GM13977 (cell line): Measurements from ENCODE around the gene MYMX.
A peak's percentile ranks its signal among the peaks of the same experiment; 100 is the strongest.

Source experiments
- DNase-seq: peaks from one replicate; pipeline ENCODE4 v3.0.0; 2012; ENCODE audit warnings: low spot score
- in situ Hi-C: fragments of 300-500 bp; cut with MboI; formaldehyde crosslinking; loops from one replicate; pipeline ENCODE4 v1.12.0; 2022; ENCODE audit warnings: low sequenced_read_pairs, low pct_unique_long_range_greater_than_20kb, mixed read lengths, inconsistent platforms; ENCODE audit not compliant: unreplicated experiment
- TF ChIP-seq, protein P1 (sequence below): IDR thresholded peaks from 2 replicates; pipeline ENCODE4 v1.5.1; 2012; ENCODE audit warnings: mild to moderate bottlenecking, control low read depth; ENCODE audit not compliant: insufficient read depth; ENCODE audit errors: extremely low read depth, missing control alignments

MYMX gene

DNA sequence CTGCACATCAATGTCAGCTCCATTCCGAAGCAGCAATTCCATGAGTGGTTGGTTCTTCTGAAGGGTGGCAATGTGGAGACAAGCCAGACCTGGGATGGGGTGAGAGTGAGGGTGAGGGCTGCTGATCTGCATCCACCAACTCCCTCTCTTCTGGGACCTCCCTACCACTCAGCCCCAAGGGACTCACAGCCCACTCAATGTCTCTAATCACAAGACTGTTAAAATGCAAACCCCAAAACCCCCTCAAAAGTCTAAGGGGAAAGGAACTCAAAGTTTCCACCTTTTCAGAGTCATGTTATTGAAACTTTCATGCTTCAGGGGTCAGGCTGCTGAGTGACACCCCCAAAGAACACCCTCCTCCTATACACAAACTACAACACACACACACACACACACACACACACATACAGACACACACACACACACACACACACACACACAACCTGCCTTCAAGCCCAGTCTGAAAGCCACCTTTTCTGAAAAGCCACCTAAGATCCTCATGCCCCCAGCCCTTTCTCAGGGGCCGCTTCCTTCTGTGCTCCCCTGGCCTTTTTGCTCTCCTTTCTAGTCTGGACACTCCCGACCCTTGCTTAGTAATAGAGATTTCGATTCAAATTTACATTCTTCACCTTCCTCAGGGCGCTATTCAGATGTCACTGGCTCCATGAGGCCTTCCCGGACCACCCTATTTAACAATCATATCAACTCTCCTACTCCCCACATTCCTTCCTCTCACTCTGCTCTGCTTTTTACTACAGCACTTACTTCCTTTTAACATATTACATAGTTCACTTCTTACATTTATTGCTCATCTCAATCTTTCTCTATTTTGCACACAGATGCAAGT lies 43.9 kb downstream of the MYMX start:
- TF ChIP-seq, protein P1, sequence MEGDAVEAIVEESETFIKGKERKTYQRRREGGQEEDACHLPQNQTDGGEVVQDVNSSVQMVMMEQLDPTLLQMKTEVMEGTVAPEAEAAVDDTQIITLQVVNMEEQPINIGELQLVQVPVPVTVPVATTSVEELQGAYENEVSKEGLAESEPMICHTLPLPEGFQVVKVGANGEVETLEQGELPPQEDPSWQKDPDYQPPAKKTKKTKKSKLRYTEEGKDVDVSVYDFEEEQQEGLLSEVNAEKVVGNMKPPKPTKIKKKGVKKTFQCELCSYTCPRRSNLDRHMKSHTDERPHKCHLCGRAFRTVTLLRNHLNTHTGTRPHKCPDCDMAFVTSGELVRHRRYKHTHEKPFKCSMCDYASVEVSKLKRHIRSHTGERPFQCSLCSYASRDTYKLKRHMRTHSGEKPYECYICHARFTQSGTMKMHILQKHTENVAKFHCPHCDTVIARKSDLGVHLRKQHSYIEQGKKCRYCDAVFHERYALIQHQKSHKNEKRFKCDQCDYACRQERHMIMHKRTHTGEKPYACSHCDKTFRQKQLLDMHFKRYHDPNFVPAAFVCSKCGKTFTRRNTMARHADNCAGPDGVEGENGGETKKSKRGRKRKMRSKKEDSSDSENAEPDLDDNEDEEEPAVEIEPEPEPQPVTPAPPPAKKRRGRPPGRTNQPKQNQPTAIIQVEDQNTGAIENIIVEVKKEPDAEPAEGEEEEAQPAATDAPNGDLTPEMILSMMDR: no peak
- in situ Hi-C loops: no loop called here
- peak; percentile 73 for DNase-seq

DNA sequence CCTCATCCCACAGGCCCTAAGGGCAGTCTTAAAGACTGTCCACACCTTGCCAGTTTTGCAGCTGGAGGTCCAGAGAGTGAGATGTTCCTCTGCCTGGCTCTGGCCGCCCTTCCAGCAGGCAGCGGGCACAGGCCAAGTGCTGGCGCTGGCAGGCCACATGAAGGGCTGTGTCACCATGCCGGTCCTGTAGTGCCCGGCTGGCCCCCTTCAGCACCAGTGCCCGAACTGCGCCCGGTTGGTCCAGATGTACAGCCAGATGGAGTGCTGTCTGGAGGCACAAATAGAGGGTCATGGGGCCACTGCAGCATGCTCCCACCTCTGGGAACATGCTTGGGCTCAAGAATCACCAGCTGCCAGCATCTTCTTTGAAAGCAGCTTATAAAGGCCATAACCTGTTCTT lies 44.9 kb downstream of the MYMX start:
- TF ChIP-seq, protein P1: no peak
- in situ Hi-C loops: no loop called here
- no peak for DNase-seq

- TF ChIP-seq, protein P1: no peak
- in situ Hi-C loops: no loop called here
- no peak for DNase-seq
These were observed 46.0 kb downstream of the MYMX start for GRCh38 chr6:44262467-44263353.

GRCh38 chr6:44263354-44264100 lies 46.8 kb downstream of the MYMX start:
- in situ Hi-C loops: no loop called here
- peak; percentile 79 for DNase-seq
- TF ChIP-seq, protein P1: no peak

DNA sequence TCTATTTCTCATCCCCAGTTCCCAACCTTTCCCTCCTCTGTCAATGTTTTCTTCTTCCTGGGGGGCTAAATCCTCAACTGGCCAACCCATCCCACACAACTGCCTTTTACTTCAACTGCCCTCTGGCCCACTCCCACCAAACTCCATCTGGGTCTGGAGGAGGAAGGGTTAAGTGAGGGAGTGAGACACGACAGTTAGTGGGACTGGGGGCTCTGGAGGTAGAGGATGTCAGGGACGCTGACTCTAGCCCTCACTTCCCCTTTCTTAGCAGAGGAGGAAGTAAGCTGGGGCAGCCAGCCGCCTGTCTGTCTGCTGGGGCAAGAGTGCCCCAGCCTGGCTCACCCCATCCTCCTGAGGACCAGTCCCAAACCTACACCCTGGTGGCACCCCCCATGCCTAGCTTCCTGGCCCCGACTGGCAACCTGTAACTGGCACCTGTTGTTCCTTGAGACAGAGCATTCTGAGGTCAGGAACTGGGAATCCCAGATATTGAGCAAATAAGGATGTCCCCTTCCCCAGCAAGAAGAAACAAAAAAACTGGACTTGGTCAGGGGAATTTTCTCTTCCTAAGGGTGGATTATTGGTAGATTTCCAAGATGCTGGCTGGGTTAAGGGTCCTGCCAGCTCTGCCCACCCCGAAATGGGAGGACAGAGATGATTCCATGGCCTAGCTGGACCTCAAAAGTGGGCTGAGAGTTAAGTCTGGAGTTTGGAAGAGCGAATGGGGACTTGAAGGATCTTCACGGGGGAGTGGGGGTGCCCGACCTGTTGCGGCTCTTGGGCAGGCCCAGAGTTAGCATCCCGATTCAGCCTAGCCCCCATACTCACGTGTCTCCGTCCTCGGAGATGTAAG lies 47.7 kb downstream of the MYMX start:
- DNase-seq: peak; percentile 78
- TF ChIP-seq, protein P1: peak; percentile 18
- in situ Hi-C loops: no loop called here
